Measurements from ENCODE around the gene PDXK.

Gene PDXK

GRCh38 chr21:43731891-43732711, 13.2 kb downstream of the PDXK start:
- H3K4me3 ChIP-seq (ENCODE audit: low read depth, low read length): no peak overlapping the region
- in situ Hi-C loops (cut with HindIII; ENCODE audit: low sequenced_read_pairs): no loop called here

DNA sequence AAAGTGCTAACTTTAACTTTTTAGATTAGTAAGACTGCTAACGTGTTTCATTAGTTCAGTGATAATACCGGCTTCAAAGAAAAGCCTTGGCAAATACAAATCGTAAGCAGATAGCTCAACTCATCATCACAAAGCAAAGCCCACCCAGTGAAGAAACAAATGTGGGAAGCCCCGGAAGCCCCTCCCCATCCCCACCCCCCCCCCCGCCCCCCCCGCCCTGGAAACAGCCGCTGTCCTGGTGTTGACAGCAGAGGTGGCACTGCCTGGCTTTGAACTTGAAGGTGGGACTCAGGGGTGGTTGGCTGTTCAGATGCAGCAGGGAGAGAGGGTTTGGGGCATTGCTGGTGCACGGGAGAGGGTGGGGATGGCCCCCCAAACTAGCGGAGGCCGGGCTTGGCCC, 14.1 kb downstream of the PDXK start:
- no peak for TF ChIP-seq CTCF (IDR thresholded peaks at IDR 0.05; ENCODE audit: low read depth, low read length)
- no peak overlapping the region for H3K4me3 ChIP-seq (ENCODE audit: low read depth, low read length)
- in situ Hi-C loops (cut with HindIII; ENCODE audit: low sequenced_read_pairs): no loop called here
- DNase-seq (ENCODE audit: low read depth, low spot score): no peak

More at GRCh38 chr21:43731891-43732711, 13.2 kb downstream of the PDXK start:
- no peak for TF ChIP-seq CTCF (IDR thresholded peaks at IDR 0.05; ENCODE audit: low read depth, low read length)
- DNase-seq (ENCODE audit: low read depth, low spot score): no peak

GRCh38 chr21:43733529-43734071, 14.7 kb downstream of the PDXK start:
- in situ Hi-C loops (cut with HindIII; ENCODE audit: low sequenced_read_pairs): no loop called here
- TF ChIP-seq CTCF (IDR thresholded peaks at IDR 0.05; ENCODE audit: low read depth, low read length): no peak
- DNase-seq (ENCODE audit: low read depth, low spot score): peak; percentile 59
- H3K4me3 ChIP-seq (ENCODE audit: low read depth, low read length): no peak overlapping the region

DNA sequence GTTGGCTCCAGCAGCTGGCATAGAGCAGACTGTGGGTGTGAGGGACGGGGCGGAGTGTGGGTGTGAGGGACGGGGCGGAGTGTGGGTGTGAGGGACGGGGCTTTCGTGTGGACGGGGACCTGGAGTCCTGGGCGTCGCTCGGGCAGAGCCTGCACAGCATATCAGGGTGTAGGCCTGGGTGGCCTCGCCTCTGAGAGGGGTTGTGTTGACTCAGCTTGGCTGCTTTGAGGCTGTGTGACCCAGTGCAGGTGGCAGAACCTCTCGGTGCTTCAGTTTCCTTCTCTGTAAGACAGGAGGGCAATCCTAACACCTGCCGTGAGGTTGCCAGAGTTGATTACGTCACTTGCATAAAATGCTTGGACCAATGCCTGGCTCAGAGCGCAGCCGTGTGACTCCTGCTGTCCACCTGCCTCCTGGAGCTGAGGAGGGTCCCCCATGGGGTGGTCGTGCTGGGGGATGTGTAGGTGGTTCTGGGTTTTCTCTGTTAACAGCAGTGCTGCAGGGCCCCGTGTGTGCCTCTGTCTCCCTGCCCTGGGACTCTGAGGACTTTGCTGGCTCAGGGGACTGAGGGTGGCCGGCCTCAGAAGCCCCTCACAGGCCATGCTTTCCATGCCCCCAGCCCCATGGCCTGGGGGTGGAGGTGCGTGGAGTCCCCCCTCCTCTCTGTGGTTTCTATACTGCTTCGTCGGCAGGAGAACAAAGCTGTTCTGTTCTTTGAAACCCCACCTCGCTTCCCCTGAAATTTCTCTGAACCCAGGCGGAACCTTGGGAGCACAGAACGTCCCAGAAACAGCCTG, 15.4 kb downstream of the PDXK start:
- H3K4me3 ChIP-seq (ENCODE audit: low read depth, low read length): no peak overlapping the region
- TF ChIP-seq CTCF (IDR thresholded peaks at IDR 0.05; ENCODE audit: low read depth, low read length): no peak
- in situ Hi-C loops (cut with HindIII; ENCODE audit: low sequenced_read_pairs): no loop called here
- peak; percentile 14 for DNase-seq (ENCODE audit: low read depth, low spot score)

DNA sequence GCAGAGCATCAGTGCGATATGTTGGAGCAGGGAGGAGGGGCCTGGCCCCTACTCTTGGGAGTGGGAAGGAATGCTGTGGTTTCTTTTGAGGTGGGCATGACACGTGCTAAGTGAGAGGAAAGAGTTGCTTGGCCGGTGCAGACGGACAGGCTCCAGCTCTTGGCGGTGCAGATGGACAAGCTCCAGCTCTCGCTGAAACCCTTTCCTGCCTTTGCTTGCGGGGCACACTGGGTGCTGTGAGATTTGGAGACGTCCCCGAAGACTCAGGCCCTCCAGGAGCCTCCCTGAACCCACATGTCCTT, 15.9 kb downstream of the PDXK start:
- H3K4me3 ChIP-seq (ENCODE audit: low read depth, low read length): no peak overlapping the region
- DNase-seq (ENCODE audit: low read depth, low spot score): peak; percentile 74
- in situ Hi-C loops (cut with HindIII; ENCODE audit: low sequenced_read_pairs): no loop called here
- TF ChIP-seq CTCF (IDR thresholded peaks at IDR 0.05; ENCODE audit: low read depth, low read length): no peak

- TF ChIP-seq CTCF (IDR thresholded peaks at IDR 0.05; ENCODE audit: low read depth, low read length): no peak
- in situ Hi-C loops (cut with HindIII; ENCODE audit: low sequenced_read_pairs): no loop called here
- H3K4me3 ChIP-seq (ENCODE audit: low read depth, low read length): no peak overlapping the region
- DNase-seq (ENCODE audit: low read depth, low spot score): no peak
Observed at GRCh38 chr21:43735236-43736091, 16.5 kb downstream of the PDXK start.

All from astrocyte of the spinal cord (primary cell).